ENCODE measurements around the gene TUBA3C.
"Not testable (repeated sequence)": the region's sequence is repeated elsewhere in the genome, so short reads cannot be mapped to it uniquely, and the experiment has no call there.

The TUBA3C gene

DNA sequence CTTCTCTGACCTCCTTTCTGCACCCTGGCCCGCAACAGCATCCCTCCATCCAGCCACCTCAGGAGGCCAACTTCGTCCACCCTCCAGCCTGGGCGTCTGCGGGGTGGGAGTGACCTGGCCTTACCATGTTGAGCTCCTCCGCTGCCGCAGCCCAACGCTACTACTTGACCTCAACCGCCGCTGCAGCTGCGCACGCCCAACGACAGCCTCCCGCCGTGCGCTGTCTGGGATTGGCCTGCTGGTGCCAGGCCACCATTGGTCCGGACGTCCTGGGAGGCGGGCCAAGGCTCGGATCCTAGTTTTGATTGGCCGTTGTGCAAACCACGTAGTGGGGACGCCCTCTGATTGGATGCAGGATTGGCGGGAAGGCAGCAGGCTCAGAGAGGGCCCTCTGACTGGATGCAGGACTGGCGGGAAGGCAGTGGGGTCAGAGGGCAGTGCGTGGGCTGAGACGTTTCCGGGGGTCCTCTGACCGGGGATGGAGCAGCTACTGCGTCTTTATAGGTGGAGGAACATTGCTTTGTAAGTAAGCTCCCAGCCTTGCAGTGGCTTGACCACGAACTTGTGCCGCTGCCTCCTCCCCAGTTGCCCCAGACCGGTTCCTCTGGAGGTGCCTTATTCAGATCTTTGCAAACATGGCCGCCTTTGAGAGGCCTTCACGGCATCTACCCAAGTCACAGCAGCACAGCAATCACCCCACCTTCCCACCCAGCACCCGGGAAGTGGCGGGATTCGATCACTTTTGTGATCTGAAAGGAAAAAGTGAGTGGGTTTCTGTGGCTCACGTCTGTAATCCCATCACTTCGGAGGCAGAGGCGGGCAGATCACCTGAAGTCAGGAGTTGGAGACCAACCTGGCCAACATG lies at the start of gene TUBA3C:
TSS of gene TUBA3C (minus strand) at position 204 of the 865 bp plus-strand sequence. CDS start at position 127, 77 bp downstream.
- TF ChIP-seq, protein P1, sequence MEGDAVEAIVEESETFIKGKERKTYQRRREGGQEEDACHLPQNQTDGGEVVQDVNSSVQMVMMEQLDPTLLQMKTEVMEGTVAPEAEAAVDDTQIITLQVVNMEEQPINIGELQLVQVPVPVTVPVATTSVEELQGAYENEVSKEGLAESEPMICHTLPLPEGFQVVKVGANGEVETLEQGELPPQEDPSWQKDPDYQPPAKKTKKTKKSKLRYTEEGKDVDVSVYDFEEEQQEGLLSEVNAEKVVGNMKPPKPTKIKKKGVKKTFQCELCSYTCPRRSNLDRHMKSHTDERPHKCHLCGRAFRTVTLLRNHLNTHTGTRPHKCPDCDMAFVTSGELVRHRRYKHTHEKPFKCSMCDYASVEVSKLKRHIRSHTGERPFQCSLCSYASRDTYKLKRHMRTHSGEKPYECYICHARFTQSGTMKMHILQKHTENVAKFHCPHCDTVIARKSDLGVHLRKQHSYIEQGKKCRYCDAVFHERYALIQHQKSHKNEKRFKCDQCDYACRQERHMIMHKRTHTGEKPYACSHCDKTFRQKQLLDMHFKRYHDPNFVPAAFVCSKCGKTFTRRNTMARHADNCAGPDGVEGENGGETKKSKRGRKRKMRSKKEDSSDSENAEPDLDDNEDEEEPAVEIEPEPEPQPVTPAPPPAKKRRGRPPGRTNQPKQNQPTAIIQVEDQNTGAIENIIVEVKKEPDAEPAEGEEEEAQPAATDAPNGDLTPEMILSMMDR (conservative IDR thresholded peaks at IDR 0.05): no peak

DNA sequence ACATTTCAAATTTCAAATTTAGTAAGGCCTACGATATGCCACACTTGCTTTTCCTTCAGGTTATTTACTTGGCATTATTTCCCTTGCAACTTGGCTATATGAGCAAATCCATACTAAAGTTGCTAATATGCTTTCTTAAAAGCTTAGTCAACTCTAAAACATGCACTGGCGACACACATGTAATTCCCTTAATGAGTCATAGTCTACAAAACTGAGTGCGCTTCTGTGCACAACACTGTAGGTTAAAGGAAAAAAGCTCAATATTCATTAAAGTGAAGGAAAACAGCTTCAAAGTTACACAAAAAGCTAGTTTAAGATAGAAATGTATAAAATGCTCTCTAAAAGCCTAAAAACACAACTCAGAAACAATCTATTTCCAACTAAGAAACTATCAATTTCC lies 25.8 kb upstream of the TUBA3C start:
- H3K27ac ChIP-seq: not testable (repeated sequence)

More for the DNA sequence above, at the start of gene TUBA3C:
- no peak within 1 kb of the TSS for H3K27ac ChIP-seq

DNA sequence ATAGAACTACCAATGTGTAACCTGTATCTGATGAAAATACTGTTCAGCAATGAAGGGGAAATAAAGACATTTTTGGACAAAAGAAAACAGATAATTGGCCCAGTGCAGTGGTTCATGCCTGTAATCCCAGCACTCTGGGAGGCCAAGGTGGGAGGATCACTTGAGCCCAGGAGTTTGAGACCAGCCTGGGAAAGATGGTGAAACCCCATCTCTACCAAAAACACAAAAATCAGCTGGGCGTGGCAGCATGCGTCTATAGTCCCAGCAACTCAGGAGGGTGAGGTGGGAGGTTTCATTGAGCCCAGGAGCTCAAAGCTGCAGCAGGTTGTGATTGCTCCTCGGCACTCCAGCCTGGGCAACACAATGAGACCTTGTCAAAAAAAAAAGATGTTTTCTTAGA lies 11.0 kb upstream of the TUBA3C start:
- not testable (repeated sequence) for H3K27ac ChIP-seq

DNA sequence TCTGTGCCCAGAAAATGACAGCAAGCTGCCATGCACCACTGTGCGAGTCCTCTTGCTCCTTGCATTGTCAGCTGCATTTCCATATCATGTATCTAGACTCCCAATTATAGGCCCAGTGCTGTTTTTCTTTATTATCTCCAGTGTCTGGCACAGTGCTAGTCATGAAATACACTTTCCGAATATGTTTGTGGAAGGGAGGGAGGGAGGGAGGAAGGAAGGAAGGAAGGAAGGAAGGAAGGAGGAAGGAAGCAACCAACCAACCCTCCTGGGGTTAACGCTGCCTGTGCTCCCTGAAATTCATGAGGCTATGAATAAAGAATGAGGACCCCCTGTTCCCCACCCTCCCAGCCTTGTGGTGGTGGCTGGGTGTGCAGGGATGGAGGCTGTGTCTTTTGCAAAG lies 8.3 kb upstream of the TUBA3C start:
- not testable (repeated sequence) for H3K27ac ChIP-seq

DNA sequence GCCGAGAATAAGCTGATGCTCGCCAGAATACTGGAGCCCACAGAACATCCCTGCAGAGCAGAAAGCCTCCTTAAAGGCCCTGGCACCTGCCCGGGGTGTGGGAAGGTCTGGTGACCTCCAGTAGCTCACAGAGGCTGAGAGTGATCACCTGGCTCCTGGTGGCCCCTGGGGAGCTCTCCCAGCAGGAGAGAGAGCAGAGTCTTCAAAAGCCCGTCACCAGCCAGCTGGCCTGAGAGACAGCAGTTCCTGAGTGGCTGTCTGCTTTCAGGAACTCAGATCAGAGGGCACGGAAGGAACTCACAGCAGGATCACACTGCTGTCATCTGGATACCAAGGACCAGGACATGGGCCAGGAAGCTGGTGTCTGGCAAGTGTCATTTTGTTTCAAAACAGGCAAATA lies 7.7 kb upstream of the TUBA3C start:
- H3K27ac ChIP-seq: not testable (repeated sequence)

DNA sequence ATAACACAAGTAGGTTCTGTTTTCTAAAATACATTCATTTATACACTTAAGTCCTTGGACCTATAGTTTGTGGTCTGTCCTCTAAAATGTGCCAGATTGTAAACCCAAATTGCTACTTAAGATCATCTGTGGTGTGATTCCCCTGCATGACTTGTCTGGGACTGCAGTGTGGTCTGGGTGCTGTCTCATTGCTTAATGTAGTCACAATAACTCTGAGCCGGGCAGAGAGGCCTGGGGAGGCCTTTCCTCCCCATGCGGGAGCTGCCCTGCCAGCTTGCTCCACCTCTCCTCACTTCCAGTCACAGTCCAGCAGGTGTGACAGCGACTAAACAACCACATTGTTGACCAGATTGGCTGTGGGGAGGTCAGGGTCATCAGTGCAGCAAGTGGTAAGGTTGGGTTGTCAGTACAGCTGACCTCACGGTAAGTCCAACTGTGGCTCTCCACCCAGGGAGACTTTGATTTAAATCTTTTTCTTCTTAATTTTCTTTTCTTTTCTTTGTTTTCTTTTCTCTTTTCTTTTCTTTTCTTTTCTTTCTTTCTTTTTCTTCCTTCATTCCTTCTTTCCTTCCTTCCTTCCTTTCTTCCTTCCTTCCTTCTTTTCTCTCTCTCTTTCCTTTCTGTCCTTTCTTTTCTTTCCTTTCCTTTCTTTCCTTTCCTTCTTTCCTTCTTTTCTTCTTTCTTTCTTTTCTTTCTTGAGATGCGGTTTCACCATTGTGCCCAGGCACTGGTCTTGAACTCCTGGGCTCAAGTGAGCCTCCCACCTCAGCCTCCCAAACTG lies 4.4 kb upstream of the TUBA3C start:
- H3K27ac ChIP-seq: no peak overlapping the region
- TF ChIP-seq, protein P1 (conservative IDR thresholded peaks at IDR 0.05): no peak

DNA sequence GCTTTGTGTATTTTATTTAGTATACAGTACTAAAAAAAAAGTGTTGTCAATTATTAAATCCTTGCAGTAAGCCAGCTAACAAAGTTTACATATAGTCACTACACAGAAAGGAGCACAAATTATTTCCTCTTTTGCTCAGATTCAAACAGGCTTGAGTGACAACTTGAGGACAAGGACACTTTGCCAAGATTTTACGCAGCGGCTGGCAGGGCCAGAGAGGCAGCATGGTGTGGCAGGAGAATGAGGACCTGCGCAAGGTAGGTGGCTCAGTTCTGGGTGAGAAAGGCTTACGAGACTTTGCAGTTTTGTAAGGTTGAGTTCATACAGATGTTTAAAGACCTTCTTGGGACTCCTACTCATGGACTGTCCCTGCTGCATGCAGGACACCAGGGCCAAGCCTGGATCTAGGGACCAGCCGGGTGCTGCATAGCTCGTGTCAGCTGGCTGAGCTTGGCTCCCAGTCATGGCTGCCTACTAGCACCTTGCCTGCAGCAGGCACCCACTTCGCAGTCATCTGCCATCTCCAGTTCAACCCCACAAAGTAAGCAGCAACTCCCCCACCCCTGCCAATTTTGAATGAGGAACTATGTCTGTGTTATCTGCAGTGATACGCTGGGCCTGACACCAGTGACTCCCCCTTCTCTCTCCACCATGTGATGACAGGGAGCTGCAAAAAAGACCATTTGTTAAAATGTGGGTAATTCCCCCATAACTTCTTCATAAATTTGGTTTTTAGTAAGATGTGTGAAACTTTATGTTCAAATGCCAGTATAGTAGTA lies 3.7 kb upstream of the TUBA3C start:
- TF ChIP-seq, protein P1 (conservative IDR thresholded peaks at IDR 0.05): no peak
- no peak overlapping the region for H3K27ac ChIP-seq

DNA sequence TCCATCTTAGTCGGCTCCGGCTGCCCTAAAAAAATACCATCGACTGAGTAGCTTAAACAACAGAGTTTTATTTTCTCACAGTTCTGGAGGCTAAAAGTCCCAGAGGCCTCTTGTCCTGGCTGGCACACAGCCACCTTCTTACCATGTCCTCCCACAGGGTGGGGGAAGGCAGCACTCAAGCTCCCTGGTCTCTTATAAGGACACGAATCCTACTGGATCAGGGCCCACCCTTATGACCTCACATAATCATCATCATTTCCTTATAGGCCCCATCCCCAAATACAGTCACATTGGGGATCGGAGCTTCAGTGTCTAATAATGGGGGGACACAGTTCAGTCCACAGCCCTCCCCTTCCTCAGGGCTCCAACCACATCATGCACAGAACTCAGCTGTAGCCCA lies 2.6 kb upstream of the TUBA3C start:
- TF ChIP-seq, protein P1 (conservative IDR thresholded peaks at IDR 0.05): no peak
- no peak overlapping the region for H3K27ac ChIP-seq

DNA sequence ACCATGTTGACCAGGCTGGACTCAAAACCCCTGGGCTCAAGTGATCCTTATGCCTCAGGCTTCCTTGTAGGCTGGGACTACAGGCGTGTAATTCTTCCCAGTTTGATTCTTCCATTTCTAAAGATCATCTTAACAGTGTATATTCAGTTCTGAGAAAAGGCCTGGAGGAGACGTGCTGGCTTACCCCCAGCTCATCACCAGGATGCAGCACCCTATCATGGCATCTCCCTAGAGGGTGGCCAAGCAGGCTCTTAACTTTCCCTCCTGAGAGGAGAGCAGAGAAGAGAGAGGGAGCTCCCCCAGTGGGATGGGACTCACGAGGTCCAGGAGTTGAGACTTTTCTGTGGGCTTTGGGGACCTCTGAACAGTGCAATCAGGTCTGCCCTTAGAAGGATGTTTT lies 2.1 kb upstream of the TUBA3C start:
- TF ChIP-seq, protein P1 (conservative IDR thresholded peaks at IDR 0.05): no peak
- no peak overlapping the region for H3K27ac ChIP-seq

Data from VCaP (cell line).